Skin of body (tissue), 2 donors: ENCODE measurements around the gene SPOUT1. TPM values are rescaled to one million over a fixed set of nuclear protein-coding genes. Genes with fewer than 3 reads are reported as not detected.
"Not testable (repeated sequence)": the region's sequence is repeated elsewhere in the genome, so short reads cannot be mapped to it uniquely, and the experiment has no call there.

ENCODE experiments used
- DNase-seq: peaks from one replicate; lab custom pipeline; 2025; lab: John Stamatoyannopoulos, UW
- total RNA-seq: library from RNA; depleted of rRNA; stranded (reverse); fragments of >200 nt; gene quantifications from one replicate; pipeline ENCODE4 v1.2.3, GENCODE V29; 2014

SPOUT1 gene, protein sequence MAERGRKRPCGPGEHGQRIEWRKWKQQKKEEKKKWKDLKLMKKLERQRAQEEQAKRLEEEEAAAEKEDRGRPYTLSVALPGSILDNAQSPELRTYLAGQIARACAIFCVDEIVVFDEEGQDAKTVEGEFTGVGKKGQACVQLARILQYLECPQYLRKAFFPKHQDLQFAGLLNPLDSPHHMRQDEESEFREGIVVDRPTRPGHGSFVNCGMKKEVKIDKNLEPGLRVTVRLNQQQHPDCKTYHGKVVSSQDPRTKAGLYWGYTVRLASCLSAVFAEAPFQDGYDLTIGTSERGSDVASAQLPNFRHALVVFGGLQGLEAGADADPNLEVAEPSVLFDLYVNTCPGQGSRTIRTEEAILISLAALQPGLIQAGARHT
- 10.6 TPM for total RNA-seq

DNA sequence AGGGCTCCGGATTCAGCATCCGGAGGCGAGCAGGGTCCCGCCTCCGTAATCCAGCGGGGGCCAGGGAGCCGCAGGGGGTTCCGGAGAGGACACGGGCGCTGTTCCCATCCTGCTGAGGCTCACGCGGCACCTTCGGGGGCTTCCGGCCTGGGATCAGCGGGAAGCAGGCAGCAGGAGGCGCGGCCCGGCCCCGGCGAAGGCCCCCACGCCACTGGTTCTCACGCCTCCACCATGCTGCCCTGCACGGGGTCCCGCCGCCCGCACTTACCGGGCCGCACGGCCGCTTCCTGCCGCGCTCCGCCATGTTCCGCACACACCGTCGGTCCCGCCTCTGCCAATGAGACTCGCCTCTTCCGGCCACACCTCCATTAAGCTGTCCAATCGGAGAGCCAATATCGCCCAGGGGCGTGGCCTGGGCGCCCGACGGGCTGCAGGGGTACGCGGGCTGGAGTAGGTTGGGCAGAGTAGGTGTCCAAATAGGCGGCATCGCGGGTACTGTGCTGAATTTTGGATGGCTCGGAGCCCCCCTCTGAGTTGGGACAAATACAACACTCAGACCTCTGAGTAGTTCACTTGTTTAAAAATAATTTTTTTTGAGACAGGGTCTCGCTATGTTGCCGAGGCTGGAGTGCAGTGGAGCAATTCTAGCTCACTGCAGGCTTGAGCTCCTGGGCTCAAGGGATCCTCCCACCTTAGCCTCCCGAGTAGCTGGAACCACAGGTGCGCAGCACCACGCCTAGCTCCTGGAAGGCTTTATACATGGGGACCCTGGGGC, at the start of gene SPOUT1:
Gene SPOUT1, minus strand, starts transcription at position 318 of the 775 bp plus-strand sequence. Its CDS starts 14 bp downstream, at position 304.
- DNase-seq, result peak; percentile 75

DNA sequence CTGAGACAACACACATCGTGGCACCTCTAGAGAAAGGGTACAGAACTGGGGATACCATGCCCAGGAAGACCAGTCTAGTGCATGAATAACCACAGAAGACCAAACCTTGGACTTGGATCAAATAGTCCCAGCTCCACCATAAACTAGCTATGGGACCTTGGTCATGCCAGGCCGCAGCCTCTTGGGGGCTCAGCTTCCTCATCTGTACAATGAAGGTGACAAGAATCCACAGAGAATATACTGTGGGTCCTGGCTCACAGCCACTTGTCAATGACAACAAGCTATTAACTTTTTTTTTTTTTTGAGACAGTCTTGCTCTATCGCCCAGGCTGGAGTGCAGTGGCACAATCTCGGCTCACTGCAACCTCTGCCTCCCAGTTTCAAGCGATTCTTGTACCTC, 48.3 kb upstream of the SPOUT1 start:
- DNase-seq, result no peak

DNA sequence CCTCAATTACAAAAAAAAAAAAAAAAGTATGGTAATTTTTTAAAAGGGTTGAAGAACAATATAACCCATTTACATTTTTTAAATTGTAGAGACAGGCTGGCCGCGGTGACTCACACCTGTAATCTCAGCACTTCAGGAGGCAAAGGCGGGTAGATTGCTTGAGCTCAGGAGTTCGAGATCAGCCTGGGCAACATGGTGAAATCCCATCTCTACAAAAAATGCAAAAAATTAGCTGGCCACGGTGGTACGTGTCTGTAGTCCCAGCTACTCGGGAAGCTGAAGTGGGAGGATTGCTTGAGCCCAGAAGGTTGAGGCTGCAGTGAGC, 41.3 kb upstream of the SPOUT1 start:
- DNase-seq, result not testable (repeated sequence)

DNA sequence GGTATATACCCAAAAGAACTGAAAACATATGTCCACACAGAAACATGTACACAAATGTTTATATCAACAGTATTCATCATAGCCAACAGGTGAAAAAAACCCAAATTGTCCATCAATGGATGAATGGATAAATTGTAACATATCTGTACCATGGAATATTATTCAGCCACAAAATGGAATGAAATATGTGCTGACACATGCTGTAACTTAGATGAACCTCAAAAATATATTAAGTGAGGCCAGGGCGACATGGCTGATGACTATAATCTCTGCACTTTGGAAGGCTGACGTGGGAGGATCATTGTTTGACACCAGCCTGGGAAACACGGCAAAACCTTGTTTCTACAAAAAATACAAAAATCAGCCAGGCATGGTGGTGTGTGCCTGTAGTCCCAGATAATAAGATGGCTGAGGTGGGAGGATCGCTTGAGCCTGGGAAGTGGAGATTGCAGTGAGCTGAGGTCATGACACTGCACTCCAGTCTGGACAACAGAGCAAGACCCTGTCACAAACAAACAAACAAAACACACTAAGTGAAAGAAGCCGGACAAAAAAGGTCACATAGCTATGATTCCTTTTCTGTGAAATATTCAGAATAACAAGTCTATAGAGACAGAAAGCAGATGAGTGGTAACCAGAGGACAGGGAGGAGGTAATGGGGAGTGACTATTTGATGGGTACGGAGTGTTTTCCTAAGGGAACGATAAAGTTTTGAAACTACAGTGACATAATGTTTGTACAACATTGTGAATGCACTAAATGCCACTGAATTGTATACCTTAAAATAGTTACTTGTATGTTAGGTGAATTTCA, 40.7 kb upstream of the SPOUT1 start:
- no peak for DNase-seq

DNA sequence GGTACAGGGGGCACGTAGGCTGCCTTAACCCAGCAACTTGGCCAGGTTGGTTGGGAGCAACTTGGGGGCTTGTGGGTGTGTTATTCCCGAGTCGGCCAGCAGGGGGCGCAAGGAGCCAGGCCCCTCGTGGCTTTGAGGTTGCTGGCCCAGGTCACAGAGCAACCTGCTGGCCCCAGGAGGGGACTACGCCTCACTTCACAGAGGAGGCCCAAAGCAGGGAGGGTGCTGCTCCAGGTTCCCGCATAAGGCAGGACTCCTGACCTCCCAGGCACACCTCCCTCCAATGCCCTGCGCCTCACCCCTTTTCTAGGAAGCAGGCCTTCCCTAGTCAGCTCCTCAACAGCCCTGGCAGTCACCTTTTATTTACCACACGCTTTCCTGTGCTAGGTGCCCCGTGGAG, 34.1 kb upstream of the SPOUT1 start:
- no peak for DNase-seq

DNA sequence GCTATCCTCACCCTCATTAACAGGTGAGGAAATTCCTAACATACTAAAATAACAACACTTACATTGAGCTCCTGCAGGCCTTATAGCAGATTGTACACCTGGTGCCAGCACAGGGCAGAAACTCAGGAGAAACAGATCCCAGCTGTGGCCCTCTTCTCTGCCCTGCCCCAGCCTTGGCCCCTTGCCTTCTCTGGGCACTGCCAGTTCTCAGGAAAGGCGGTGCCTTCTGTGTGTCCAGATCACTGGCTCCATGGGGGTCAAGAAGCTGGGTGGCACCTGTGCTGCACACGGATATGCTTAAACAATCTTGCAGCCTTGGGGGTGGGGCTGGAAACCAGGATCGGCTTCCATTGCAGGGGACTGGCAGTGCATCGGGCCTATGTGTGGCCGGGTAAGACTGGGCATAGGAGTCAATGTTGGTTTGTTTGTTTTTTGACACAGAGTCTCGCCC, 32.8 kb upstream of the SPOUT1 start:
- no peak for DNase-seq

DNA sequence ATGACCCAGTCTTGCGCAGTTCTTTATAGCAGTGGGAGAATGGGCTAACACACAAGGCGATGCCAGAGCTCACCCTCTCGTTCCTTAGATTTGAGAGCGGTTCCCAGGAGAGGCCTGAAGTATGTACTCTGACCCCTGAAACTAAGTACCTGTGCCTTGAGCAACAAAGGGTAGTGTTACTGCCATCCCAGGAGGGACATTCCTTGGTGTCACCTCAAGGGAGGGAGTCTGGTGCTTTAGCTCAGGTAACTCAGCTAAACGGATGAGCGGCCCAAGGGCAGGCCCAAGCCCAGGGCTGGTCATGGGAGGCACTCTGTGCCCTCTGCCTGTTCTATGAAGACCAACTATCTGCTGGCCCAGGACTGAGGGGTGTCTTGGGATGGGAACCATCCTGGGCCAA, 31.9 kb upstream of the SPOUT1 start:
- no peak for DNase-seq

DNA sequence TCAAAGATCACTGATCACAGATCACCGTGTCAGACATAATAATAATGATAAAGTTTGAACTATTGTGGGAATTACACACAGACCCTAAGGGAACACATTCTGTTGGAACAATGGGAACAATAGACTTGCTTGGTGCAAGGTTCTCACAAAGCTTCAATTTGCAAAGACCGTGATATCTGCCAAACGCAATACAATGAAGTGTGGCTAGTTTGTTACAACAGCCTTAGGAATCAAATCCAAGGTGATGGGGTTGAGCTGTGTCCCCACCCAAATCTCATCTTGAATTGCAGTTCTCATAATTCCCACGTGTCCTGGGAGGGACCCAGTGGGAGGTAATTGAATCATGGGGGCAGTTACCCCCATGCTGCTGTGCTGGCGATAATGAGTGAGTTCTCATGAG, 31.3 kb upstream of the SPOUT1 start:
- no peak for DNase-seq

DNA sequence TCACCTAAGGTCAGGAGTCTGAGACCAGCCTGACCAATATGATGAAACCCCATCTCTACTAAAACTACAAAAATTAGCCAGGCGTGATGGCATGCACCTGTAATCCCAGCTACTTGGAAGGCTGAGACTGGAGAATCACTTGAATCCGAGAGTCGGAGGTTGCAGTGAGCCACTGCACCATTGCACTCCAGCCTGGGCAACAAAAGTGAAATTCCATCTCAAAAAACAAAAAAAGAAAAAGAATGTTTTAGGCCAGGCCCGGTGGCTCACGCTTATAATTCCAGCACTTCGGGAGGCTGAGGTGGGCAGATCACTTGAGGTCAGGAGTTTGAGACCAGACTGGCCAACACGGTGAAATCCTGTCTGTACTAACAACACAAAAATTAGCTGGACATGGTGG, 28.9 kb upstream of the SPOUT1 start:
- DNase-seq, result not testable (repeated sequence)

DNA sequence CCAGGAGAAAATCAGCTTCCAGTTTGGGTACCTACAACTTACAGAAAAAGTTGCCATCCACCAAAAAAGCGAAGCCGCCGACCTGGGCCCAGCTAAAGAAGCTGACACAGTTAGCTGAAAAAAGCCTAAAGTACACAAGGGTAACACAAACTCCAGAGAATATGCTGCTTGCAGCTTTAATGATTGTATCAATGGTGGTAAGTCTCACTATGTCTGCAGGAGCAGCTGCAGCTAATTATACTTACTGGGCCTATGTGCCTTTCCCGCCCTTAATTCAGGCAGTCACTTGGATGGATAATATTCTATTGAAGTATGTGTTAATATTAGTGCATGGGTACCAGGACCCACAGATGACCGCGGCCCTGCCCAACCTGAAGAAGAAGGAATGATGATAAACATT, 24.9 kb upstream of the SPOUT1 start:
- DNase-seq, result not testable (repeated sequence)

DNA sequence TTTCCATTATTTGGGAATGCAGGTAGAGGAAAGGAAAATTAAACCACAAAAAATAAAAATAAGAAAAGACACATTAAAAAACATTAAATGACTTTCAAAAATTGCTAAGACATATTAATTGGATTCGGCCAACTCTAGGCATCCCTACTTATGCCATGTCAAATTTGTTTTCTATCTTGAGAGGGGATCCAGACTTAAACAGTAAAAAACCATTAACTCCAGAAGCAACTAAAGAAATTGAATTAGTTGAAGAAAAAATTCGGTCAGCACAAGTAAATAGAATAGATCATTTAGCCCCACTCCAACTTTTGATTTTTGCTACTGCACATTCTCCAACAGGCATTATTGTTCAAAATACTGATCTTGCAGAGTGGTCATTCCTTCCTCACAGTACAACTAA, 23.1 kb upstream of the SPOUT1 start:
- DNase-seq, result not testable (repeated sequence)

DNA sequence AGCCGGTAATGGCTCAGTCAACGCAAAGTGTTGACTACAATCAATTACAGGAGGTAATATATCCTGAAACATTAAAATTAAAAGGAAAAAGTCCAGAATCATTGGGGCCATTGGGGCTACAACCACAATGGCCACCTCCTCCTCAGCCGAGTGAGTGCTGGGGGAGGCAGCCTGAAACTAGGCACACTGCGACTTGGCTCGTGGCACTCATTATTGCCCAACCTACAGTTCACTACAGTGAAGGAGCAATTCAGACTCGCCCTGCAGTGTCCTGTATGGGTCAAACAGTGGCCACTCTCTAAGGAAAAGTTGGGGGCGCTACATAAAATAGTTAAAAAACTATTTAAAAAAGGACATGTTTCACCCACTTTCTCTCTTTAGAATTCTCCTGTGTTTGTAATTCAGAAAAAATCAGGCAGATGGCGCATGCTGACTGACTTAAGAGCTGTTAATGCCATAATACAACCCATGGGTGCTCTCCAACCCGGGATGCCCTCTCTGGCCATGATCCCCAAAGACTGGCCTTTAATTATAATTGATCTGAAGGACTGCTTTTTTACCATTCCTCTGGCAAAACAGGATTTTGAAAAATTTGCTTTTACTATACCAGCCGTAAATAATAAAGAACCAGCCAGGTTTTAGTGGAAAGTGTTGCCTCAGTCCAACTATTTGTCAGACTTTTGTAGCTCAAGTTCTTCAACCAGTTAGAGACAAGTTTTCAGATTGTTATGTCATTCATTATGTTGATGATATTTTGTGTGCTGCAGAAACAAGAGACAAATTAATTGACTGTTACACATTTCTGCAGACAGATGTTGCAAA, 22.4 kb upstream of the SPOUT1 start:
- not testable (repeated sequence) for DNase-seq

DNA sequence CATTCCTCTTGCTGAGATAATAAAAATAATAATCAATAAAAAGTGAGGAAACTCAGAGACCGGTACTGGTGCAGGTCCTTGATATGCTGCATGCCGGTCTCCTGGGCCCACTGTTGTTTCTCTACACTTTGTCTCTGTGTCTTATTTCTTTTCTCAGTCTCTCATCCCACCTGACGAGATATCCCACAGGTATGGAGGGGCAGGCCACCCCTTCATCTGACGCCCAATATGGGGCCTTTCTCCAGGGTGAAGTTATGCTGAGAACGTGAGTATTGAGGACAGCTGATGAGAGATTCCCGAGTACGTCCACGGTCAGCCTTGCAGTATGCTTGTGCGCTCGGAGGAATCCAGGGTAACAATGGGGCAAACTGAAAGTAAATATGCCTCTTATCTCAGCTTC, 21.4 kb upstream of the SPOUT1 start:
- DNase-seq, result not testable (repeated sequence)

DNA sequence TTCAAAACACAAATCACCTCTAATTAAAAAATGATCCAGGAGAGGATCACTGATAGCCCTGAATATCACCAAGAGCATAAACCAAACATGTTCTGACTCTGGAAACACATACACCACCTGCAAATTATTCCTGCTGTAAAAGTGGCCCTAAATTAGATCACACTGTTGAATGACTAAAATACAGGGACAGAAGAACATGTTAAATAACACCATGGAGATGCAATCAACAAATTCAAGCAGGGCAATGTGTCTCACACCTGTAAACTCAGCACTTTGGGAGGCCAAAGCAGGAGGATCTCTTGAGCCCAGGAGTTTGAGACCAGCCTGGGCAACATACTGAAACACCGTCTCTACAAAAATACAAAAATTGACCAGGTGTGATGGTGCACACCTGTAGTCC, 18.2 kb upstream of the SPOUT1 start:
- no peak for DNase-seq

DNA sequence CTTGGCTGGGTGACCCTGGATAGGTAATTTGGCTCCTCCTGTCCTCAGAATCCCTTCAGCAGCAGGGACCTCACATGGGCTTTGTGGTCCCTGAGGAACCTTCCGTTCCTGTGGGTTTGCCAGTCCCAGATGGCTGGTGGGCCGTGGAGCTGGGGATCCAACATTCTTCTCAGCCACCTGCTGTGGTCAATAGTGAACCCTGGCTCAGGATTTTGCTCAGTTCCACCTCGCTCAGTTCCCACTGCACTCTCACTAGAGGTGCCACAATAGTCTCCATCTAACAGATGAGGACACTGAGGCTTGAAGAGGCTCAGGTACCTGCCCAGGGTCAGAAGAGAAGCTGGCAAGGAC, 17.1 kb upstream of the SPOUT1 start:
- no peak for DNase-seq

DNA sequence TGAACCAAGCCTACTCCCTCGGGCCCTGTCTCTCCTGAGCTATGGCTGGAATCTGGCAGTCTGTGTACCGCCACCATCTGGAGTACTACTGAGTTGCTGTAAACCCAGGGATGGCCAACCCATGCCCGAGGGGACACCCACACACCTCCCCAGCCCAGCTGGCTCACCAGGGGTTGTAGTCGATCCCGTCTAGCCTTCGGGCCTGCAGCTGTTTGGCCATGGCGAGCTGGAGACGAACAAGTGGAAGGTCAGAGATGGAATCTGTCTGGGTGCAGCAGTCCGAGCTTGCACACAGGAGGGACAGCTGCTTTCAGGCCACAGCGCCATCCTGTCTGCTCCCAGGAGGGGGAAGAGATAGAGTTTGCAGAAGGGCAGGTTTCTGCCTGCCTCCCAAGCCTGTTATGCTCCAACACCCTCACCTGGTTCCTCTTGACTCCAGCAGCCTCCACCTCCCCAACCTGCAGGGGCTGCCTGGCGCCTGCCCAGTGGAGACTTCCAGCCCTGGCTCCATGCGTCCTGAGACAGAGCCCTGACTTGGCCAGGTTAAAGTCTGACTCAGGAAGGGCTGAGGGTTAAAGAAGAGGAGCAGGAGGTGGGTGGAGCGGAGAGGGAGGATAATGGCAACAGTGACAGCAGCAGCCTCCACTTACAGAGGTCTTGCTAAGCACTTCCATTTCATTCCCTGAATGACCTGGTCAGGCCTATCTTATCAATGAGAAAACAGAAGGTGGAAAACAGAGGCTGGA, 15.8 kb upstream of the SPOUT1 start:
- no peak for DNase-seq

DNA sequence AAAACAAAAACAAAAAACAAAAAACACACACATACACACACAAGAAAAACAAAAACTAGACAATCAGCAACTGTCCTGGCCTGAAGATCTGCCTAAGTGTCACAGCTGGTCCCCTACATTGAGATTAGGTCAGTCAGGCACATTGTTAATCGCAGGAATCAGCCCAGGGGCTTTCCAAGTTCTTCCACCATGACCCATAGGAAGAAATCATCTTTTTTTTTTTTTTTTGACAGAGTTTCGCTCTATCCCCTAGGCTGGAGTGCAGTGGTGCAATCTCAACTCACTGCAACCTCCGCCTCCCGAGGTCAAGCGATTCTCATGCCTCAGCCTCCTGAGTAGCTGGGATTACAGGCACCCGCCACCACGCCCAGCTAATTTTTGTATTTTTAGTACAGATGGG, 13.6 kb upstream of the SPOUT1 start:
- not testable (repeated sequence) for DNase-seq

DNA sequence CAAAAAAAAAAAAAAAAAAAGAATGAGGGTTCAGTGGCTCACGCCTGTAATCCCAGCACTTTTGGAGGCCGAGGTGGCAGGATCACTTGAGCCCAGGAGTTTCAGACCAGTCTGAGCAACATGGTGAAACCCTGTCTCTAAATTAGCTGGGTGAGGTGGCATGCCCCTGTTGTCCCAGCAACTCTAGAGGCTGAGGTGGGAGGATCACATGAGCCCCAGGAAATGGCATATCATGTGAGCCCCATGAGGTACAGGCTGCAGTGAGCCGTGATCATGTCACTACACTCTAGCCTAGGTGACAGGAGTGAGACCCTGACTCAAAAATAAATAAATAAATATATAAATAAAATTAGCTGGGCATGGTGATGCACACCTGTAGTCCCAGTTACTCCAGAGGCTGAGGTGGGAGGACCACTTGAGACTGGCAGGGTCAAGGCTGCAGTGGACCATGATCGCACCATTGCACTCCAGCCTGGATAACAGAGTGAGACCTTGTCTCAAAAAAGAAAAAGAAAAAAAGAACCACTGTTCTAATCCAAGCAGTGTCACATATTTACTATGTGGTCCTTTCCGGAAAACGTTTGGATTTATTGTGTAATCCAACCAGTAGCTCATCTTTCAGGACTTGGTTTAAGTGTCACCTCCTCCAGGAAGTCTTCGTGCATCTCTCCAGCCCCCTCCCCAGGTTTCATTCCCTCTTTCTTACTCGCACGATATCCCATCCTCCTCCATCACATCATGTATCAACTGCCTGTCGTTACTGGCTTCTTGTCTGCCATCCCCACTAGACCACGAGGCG, 12.3 kb upstream of the SPOUT1 start:
- no peak for DNase-seq

DNA sequence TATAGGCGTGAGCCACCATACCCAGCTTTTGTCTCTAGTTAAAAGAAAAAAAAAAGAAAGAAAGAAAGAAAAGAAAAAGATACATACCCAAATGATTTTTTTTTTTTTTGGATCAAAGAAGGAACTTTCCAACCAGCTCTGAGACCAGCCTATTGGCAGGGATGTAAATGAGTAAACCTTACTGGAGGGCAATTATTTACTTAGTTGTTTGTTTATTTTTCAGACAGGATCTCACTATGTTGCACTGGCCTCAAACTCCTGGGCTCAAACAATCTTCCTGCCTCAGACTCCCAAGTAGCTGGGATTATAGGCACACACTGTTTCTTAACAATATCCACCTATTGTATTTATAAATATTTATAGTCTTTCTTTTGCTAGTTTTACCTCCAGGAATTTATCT, 10.9 kb upstream of the SPOUT1 start:
- DNase-seq, result no peak

DNA sequence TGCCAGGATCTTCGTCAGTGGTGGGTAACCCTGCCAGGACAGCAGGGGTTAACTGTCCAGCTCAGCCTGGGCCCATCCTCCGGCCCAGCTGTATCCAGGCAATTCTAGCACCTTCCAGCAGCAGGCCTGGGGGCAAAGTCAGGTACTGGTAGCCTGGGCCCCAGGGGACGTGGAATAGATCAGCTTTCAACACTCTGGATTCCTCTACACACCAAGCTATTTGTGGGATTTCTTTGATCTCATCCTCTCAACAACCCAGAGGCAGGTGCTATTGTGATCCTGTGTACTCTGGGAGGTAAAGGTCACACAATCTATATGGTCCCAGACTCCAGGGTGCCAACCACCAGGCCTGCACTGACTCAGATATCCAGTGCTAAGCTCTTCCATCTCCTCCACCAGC, 8.7 kb upstream of the SPOUT1 start:
- DNase-seq, result no peak
